ENCODE results near the gene OCEL1.

The OCEL1 gene

DNA sequence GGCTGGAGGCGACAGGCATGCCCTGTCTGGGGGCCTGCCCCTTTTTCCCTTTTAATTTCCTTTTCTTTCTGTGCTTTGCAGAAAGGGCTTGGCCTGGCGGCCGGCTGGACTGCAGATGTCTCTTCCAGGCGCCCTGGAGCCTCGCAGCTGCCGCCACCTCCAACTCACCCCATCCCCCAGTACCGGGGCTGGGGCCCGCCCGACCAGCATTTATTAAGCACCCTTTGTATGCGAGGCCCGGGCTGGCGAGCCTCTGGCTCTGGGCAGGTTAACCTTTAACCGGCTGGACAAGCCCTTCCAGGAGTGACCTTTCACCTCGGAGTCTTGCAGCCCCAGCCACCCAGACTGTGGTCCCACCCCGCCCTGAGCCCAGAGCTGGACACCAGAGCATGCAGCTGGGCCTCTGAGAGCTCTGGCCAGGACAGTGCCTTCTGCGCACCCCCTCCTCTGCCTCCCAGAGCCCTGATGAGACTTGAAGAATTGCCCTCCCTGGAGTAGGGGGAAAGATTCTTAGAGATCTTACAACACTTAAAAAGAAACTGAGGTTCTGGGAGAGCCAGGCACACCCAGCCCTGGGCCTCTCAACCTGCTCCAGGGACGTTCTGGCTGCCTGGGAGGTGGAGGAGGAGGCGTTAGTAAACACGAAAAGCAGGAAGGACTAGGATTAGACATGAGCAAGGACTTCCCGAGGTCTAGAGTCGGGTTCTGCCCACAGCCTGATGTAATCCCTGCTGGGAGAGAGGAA, 20.8 kb downstream of the OCEL1 start:
- ATAC-seq (ENCODE audit: low read depth) (peak; percentile 2; the same call in 1 of the 3 replicates), DNase-seq (ENCODE audit: low spot score) (no peak)
- H3K4me3 ChIP-seq (ENCODE audit: severe bottlenecking) = peak overlapping the region; percentile 29
- H3K4me1 ChIP-seq (ENCODE audit: insufficient read depth, poor library complexity, severe bottlenecking) = peaks cover 39% of the 10 kb centered on the region
- no peaks in the 10 kb centered on the region for H3K27me3 ChIP-seq (ENCODE audit: insufficient read depth, poor library complexity, severe bottlenecking)
- H3K36me3 ChIP-seq (ENCODE audit: low read depth) = no peaks in the 10 kb centered on the region; the same call in 1 of the 2 replicates
- no peaks in the 10 kb centered on the region for H3K9me3 ChIP-seq (ENCODE audit: severe bottlenecking)
- H3K27ac ChIP-seq (ENCODE audit: poor library complexity, severe bottlenecking) = peak overlapping the region; percentile 84
- TF ChIP-seq, protein P1, sequence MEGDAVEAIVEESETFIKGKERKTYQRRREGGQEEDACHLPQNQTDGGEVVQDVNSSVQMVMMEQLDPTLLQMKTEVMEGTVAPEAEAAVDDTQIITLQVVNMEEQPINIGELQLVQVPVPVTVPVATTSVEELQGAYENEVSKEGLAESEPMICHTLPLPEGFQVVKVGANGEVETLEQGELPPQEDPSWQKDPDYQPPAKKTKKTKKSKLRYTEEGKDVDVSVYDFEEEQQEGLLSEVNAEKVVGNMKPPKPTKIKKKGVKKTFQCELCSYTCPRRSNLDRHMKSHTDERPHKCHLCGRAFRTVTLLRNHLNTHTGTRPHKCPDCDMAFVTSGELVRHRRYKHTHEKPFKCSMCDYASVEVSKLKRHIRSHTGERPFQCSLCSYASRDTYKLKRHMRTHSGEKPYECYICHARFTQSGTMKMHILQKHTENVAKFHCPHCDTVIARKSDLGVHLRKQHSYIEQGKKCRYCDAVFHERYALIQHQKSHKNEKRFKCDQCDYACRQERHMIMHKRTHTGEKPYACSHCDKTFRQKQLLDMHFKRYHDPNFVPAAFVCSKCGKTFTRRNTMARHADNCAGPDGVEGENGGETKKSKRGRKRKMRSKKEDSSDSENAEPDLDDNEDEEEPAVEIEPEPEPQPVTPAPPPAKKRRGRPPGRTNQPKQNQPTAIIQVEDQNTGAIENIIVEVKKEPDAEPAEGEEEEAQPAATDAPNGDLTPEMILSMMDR (IDR thresholded peaks at IDR 0.05; ENCODE audit: poor library complexity, severe bottlenecking) = no peak

DNA sequence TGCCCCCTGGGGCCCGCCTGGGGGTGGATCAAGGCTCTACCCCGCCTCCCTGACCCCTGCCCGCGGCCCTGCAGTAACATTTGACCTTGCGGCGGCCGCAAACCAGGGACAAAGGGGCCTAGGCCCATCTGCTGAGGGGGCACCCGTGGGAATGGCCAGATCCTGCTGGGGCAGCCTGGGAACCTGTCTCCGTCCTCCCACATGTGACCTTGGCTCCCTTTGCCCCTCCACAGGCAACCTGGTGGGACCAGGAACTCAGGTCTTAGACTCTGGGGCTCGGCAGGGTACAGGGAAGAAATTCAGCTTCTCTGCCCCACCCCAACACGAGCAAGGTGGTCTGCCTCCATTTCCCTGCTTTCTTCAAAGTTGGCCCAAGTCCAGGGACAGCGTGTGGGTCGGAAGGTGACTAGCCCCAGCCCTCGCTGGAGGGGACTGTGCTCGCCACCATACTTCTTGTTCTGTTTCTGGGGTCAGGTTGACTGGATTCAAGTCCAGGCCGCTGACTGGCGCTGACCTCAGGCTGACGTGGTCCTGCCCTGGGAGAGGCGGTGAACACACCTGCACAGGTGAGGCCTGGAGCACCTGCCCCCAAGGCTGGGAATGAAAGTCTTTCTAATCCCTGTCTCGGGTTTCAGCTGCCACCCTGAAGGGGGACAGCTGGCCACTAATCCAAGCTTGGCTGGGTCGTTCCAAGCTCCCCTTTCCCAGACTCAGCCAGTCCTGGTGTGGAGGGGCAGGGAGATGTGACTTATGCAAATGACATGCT, 22.2 kb downstream of the OCEL1 start:
- Histone ChIP-seq H3K4me1 (ENCODE audit: insufficient read depth, poor library complexity, severe bottlenecking) (peaks cover 39% of the 10 kb centered on the region), H3K27me3 (ENCODE audit: insufficient read depth, poor library complexity, severe bottlenecking) (no peaks in the 10 kb centered on the region), H3K4me3 (ENCODE audit: severe bottlenecking) (no peak overlapping the region), H3K9me3 (ENCODE audit: severe bottlenecking) (no peaks in the 10 kb centered on the region), H3K36me3 (ENCODE audit: low read depth) (no peaks in the 10 kb centered on the region), H3K27ac (ENCODE audit: poor library complexity, severe bottlenecking) (peak overlapping the region; percentile 84)
- TF ChIP-seq, protein P1 (IDR thresholded peaks at IDR 0.05; ENCODE audit: poor library complexity, severe bottlenecking) = no peak
- DNase-seq (ENCODE audit: low spot score) = no peak
- ATAC-seq (ENCODE audit: low read depth) = peak; percentile 67

DNA sequence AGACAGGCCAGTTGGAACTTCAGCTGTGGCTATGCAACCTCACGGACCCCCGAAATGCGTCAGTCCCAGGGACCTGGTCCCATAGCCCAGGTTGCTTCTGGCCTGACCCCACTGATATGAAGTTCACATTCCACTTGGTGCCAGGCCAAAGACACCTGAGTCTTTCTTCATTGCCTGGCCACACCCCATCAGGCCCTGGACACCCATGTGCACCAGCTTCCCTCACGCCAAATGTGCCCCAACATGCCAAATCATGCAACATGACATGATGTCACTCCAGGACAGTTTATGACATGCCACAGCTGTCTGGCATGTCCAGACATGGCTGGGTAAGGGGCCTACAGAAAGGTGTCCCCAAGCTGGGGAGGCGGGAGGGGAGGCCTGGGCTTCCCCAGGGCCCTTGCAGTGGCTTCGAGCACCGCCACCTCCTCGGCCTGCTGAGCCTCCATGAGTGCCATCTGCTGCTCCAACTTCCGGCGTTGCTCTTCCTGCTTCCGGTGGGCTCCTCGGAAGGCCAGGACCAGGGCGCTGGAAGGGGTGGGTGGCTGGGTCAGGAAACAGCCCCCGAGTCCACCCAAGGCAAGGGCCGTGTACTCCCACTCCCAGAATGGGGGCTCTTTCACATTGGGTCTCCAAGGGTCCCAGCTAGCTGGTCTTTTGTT, 24.0 kb downstream of the OCEL1 start:
- H3K36me3 ChIP-seq (ENCODE audit: low read depth) = no peaks in the 10 kb centered on the region
- H3K27ac ChIP-seq (ENCODE audit: poor library complexity, severe bottlenecking) = peak overlapping the region; percentile 84
- TF ChIP-seq, protein P1 (IDR thresholded peaks at IDR 0.05; ENCODE audit: poor library complexity, severe bottlenecking) = no peak
- H3K4me3 ChIP-seq (ENCODE audit: severe bottlenecking) = no peak overlapping the region
- ATAC-seq (ENCODE audit: low read depth) (no peak), DNase-seq (ENCODE audit: low spot score) (no peak)
- no peaks in the 10 kb centered on the region for H3K9me3 ChIP-seq (ENCODE audit: severe bottlenecking)
- H3K4me1 ChIP-seq (ENCODE audit: insufficient read depth, poor library complexity, severe bottlenecking) = peaks cover 39% of the 10 kb centered on the region
- no peaks in the 10 kb centered on the region for H3K27me3 ChIP-seq (ENCODE audit: insufficient read depth, poor library complexity, severe bottlenecking)

DNA sequence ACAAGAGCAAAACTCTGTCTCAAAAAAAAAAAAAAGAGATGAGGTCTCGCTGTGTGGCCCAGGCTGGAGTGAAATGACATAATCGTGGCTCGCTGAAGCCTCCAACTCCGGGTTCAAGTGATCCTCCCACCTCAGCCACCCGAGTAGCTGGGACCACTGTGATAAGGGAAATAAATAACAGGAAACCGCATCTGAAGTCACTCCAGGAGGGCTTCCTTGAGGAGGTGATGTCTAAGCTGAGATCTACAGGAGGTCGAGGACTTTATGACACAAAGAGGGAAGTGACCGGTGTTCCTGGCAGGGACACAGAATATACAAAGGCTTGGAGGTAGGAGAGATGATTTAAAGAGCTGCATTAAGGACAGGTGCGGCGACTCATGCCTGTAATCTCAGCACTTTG, 28.6 kb downstream of the OCEL1 start:
- Histone ChIP-seq H3K4me3 (ENCODE audit: severe bottlenecking) (no peak overlapping the region), H3K27me3 (ENCODE audit: insufficient read depth, poor library complexity, severe bottlenecking) (no peaks in the 10 kb centered on the region), H3K36me3 (ENCODE audit: low read depth) (no peaks in the 10 kb centered on the region), H3K27ac (ENCODE audit: poor library complexity, severe bottlenecking) (no peak overlapping the region), H3K4me1 (ENCODE audit: insufficient read depth, poor library complexity, severe bottlenecking) (peaks cover 3% of the 10 kb centered on the region), H3K9me3 (ENCODE audit: severe bottlenecking) (no peaks in the 10 kb centered on the region)
- TF ChIP-seq, protein P1 (IDR thresholded peaks at IDR 0.05; ENCODE audit: poor library complexity, severe bottlenecking) = no peak
- DNase-seq (ENCODE audit: low spot score) (no peak), ATAC-seq (ENCODE audit: low read depth) (no peak)
